M059J (cell line): ENCODE results near the gene NELFB. TPM values are rescaled to one million over a fixed set of nuclear protein-coding genes. Genes with fewer than 3 reads are reported as not detected.

Experiments used
- DNase-seq: peaks from one replicate; pipeline ENCODE4 v3.0.0-alpha.2; 2012; ENCODE audit warnings: low read depth
- total RNA-seq: library from RNA; depleted of rRNA; stranded (reverse); fragments of >200 nt; shearing (Covaris generic); gene quantifications from 2 replicates; pipeline ENCODE4 v1.2.3, GENCODE V29; 2014

NELFB gene
- total RNA-seq, 1 experiment from 2014 or later = 73.9 TPM

GRCh38 chr9:137303151-137303892, 48.2 kb downstream of the NELFB start:
- DNase-seq = no peak

DNA sequence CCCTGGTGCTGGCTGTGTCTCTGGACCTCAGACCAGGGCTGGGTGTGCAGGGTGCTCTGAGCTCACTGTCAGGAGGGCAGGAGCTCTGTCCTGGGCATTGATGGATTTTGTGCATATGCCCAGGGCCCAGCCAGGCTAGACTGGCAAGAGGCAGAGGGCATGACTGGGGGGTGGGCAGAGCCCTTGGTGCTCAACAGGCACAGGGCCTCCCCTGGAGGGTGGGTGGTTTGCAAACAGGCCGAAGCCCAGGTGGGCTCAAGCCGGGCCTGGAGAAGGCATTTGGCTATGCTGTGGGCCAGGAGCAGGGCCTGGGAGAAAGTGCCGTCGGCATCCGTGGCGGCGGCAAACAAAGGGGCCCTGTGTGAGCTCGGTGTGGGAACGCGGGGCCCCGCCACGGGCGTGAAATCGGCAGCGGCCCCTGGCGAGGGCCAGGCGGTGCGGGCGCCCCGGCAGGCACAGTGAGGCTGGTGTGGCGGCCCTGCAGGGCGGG, 48.8 kb downstream of the NELFB start:
- no peak for DNase-seq

- DNase-seq = no peak
Observed at GRCh38 chr9:137304383-137305059, 49.4 kb downstream of the NELFB start.

GRCh38 chr9:137305060-137305797, 50.1 kb downstream of the NELFB start:
- DNase-seq = no peak

DNA sequence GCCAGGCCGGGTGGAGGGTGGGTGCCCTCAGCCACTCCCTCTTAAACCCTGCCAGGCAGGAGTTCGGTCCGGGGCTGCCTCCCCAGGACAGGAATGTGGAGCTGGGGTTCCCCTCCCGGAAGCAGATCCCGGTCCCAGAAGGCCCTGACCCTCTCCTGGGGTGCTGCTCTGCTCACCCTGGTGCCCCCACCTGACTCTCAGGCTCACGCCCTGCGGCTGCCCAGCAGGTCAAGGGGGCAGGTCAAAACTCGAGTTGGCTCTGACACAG, 50.6 kb downstream of the NELFB start:
- no peak for DNase-seq

- DNase-seq = no peak
Observed at GRCh38 chr9:137306066-137306849, 51.1 kb downstream of the NELFB start.

- DNase-seq = no peak
Observed at GRCh38 chr9:137306850-137307254, 51.7 kb downstream of the NELFB start.

DNA sequence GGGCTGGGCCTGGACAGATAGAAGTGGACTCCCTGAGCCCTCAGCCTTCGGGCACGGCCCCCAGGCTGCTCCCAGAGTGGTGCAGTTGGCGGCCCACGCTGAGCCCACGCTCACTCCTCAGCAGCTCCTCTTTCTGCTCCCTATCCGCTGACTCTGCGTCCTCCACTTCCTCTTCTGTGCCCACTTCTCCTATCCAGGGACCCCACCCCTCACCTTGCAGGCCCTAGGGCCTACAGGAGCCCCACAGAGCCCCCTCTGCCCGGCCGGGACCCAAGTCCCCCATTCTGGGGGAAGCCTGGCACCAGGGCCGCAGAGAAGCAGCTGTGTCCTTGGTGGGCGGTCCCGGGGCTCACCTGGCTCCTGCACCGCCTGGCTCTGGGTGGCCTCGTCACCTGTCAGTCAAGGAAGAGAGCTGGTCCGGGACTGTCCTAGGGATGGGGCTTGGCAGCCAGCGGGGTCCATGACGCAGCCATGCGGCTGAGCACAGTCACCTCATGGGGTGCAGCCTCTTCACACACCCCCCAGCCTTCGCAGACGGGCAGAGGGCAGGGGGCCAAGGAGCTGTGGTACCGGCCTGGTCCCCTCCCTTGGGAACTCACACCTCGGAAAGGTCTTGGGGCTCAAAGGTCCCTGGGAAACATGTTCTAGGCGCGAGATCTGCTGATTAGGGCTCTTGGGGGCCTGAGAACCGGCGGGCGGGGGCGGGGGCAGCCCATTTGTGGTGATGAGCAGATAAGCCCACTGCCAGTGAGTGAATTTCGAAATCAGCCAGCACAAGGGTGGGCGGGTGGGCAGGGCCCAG, 52.3 kb downstream of the NELFB start:
- no peak for DNase-seq

DNA sequence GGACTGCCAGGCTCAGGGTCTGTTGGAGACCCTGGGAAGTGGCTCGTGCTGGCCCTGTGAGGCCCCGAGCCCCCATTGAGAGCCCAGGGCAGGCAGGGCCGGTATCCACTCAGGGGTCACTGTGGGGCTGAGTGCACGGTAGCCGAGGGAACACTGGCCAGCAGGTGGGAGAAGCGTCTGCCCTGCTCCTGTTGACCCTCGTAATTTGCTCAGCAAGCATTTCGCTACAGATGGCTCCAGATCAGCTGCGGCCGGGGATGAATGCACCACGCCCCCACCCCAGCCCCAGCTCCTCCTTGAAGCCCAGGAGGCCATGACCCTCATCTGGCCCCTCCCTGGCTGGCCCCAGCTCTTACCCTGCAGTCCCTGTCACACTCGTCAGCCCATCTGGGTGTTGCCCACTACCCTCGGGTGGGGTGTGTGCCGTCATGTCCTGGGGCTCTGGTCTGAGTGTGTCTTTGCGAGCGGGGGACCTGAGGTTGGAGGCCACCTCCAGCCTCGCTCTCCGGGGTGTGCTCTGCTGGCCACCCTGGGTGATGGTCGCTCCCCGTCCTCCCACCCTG, 53.0 kb downstream of the NELFB start:
- no peak for DNase-seq

GRCh38 chr9:137309368-137310188, 54.5 kb downstream of the NELFB start:
- no peak for DNase-seq

- DNase-seq = no peak
Observed at GRCh38 chr9:137310189-137311052, 55.3 kb downstream of the NELFB start.

DNA sequence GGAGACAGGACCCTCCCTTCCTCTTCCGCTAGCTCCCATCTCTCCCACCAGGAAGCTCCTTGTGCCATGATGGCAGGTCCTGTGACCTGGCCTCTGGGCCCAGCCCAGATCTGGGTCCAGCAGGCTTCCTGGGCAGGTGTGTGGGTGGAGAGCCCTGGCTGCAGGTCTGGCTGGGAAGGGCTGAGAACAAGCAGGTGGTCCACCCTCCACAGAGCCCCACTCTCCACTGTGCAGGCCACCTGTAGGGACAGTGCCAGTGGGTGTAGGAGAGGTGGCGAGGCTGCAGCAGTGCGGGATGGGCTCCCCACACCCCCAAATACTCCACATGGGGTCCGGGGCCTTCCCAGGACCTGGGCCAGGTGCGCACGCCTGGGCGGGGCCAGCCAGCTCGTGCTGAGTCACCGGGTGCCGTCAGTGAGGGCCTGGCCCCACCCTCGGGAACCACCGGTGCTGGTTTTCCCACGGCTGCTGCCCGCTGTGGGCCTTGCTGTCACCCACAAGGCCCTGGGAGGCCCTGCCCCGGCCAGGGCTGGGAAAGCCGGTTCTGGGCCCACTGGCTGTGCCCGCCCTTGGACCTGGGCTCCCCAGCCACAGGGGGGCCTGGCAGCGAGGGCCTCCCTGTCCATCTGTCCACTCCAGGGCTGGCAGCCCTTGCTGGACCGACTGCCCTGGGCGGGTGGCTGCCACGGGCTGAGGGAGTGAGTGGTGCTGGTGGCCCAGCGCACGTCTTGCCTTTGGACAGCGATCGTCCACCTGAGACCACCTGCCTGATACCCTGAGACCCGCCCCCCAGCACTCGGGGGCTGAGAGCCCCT, 56.3 kb downstream of the NELFB start:
- peak; percentile 43 for DNase-seq

- DNase-seq = no peak
Observed at GRCh38 chr9:137311986-137312851, 57.1 kb downstream of the NELFB start.

- DNase-seq = no peak
Observed at GRCh38 chr9:137312852-137313325, 57.8 kb downstream of the NELFB start.

- DNase-seq = no peak
Observed at GRCh38 chr9:137313326-137313936, 58.3 kb downstream of the NELFB start.

- no peak for DNase-seq
Observed at GRCh38 chr9:137313956-137314560, 58.9 kb downstream of the NELFB start.
